ENCODE results near the gene ADRB2. TPM values are rescaled to one million over a fixed set of nuclear protein-coding genes. Genes with fewer than 3 reads are reported as not detected.

ADRB2 gene
- total RNA-seq, 4 donors from 2014 or later: 1.1 to 5.1 (median 4.2) TPM

GRCh38 chr5:148823871-148824270 is 2.5 kb upstream of the ADRB2 start:
- DNase-seq: no peak
- Histone ChIP-seq H3K9me3 (no peaks in the 10 kb centered on the region), H3K27ac (no peak overlapping the region), H3K36me3 (no peaks in the 10 kb centered on the region), H3K27me3 (no peaks in the 10 kb centered on the region), H3K4me3 (replicated peaks in 1 of 3) (no peak overlapping the region), H3K4me1 (peaks cover 5 to 7% of the 10 kb centered on the region in 2 donors)
- no peak for TF ChIP-seq POLR2A (IDR thresholded peaks at IDR 0.05)
- intact Hi-C loops (cut with DNase I): loop anchor here (10.0 kb wide), 1 partner anchor 171 kb away; no protein-coding TSS in a partner anchor
- WGBS, 2 donors: 80 to 84% methylated on average over 2 of the region's 2 CpGs

GRCh38 chr5:148825716-148826052 is 727 bp upstream of the ADRB2 start:
- intact Hi-C loops (cut with DNase I): loop anchor here (10.0 kb wide), 1 partner anchor 169 kb away; no protein-coding TSS in a partner anchor
- TF ChIP-seq CTCF (IDR thresholded peaks at IDR 0.05) (no peak), POLR2A (IDR thresholded peaks at IDR 0.05) (no peak)
- DNase-seq: no peak

GRCh38 chr5:148826739-148827070 is 294 bp downstream of the ADRB2 start:
- Histone ChIP-seq H3K4me3 (replicated peaks in 1 of 3) (peak overlapping the region in 2 of 3 donors; percentile 1 to 40), H3K27ac (peak overlapping the region in 2 of 3 donors; percentile 50 to 52), H3K9me3 (no peaks in the 10 kb centered on the region), H3K36me3 (no peaks in the 10 kb centered on the region), H3K4me1 (peaks cover 5 to 7% of the 10 kb centered on the region in 2 donors), H3K27me3 (peaks cover 4% of the 10 kb centered on the region)
- TF ChIP-seq CTCF (IDR thresholded peaks at IDR 0.05) (no peak), POLR2A (IDR thresholded peaks at IDR 0.05) (no peak)
- intact Hi-C loops (cut with DNase I): loop anchor here (10.0 kb wide), 1 partner anchor 168 kb away; no protein-coding TSS in a partner anchor
- DNase-seq: no peak
- WGBS, 2 donors: 27% methylated on average over 8 of the region's 28 CpGs; no CpG with 5 or more reads in 1 of the 2 donors

More at GRCh38 chr5:148825716-148826052, 727 bp upstream of the ADRB2 start:
- H3K4me3 ChIP-seq (replicated peaks in 1 of 3): peak overlapping the region in 2 of 3 donors; percentile 40 to 48
- peak overlapping the region; percentile 50 to 67 (median 64) for H3K27ac ChIP-seq
- H3K27me3 ChIP-seq: no peaks in the 10 kb centered on the region
- no peaks in the 10 kb centered on the region for H3K36me3 ChIP-seq
- no peaks in the 10 kb centered on the region for H3K9me3 ChIP-seq
- H3K4me1 ChIP-seq: peaks cover 5 to 7% of the 10 kb centered on the region in 2 donors
- WGBS, 2 donors: 4 to 6% methylated on average over 6 to 7 of the region's 9 CpGs

- Histone ChIP-seq H3K27me3 (peaks cover 6% of the 10 kb centered on the region), H3K4me3 (replicated peaks in 1 of 3) (no peak overlapping the region), H3K36me3 (no peaks in the 10 kb centered on the region), H3K9me3 (no peaks in the 10 kb centered on the region), H3K27ac (no peak overlapping the region), H3K4me1 (peaks cover 5 to 7% of the 10 kb centered on the region in 2 donors)
- TF ChIP-seq CTCF (IDR thresholded peaks at IDR 0.05) (no peak), POLR2A (IDR thresholded peaks at IDR 0.05) (no peak)
- intact Hi-C loops (cut with DNase I): loop anchor here (10.0 kb wide), 1 partner anchor 167 kb away; no protein-coding TSS in a partner anchor
- WGBS, 2 donors: 76 to 85% methylated on average over 7 of the region's 7 CpGs
- no peak for DNase-seq
Observed at GRCh38 chr5:148827723-148828122, 1.3 kb downstream of the ADRB2 start.

GRCh38 chr5:148828511-148829247 is 2.3 kb downstream of the ADRB2 start:
- TF ChIP-seq CTCF (IDR thresholded peaks at IDR 0.05) (no peak), POLR2A (IDR thresholded peaks at IDR 0.05) (no peak)
- Histone ChIP-seq H3K4me1 (peaks cover 5 to 7% of the 10 kb centered on the region in 2 donors), H3K4me3 (replicated peaks in 1 of 3) (no peak overlapping the region), H3K9me3 (no peaks in the 10 kb centered on the region), H3K27me3 (peaks cover 6% of the 10 kb centered on the region), H3K36me3 (no peaks in the 10 kb centered on the region), H3K27ac (no peak overlapping the region)
- no peak for DNase-seq
- WGBS, 2 donors: 44 to 46% methylated on average over 6 of the region's 6 CpGs
- intact Hi-C loops (cut with DNase I): loop anchor here (10.0 kb wide), 1 partner anchor 166 kb away; no protein-coding TSS in a partner anchor
